Measurements from ENCODE around the gene MED6. TPM values are rescaled to one million over a fixed set of nuclear protein-coding genes. Genes with fewer than 3 reads are reported as not detected.

Gene MED6
- total RNA-seq, 4 donors from 2014 or later: 18.2 to 47.9 (median 32.2) TPM

- TF ChIP-seq POLR2A (IDR thresholded peaks at IDR 0.05) (no peak), POLR2AphosphoS5 (IDR thresholded peaks at IDR 0.05) (no peak), EP300 (IDR thresholded peaks at IDR 0.05) (no peak), CTCF (IDR thresholded peaks at IDR 0.05) (no peak)
- Histone ChIP-seq H3K9me3 (no peaks in the 10 kb centered on the region), H3K4me1 (peaks cover 0 to 24% (median 3%) of the 10 kb centered on the region in 3 donors), H3K27ac (no peak overlapping the region), H3K4me3 (no peak overlapping the region), H3K27me3 (peaks cover 59% of the 10 kb centered on the region), H3K36me3 (no peaks in the 10 kb centered on the region)
- WGBS, 2 donors (ENCODE audit: low coverage in 1 of 2): 70 to 81% methylated on average over 2 of the region's 2 CpGs
- ATAC-seq: no peak
These were observed 38.0 kb upstream of the MED6 start for GRCh38 chr14:70638416-70638815.

- Histone ChIP-seq H3K4me3 (no peak overlapping the region), H3K36me3 (no peaks in the 10 kb centered on the region), H3K27me3 (peaks cover 46% of the 10 kb centered on the region), H3K4me1 (peaks cover 0 to 7% (median 3%) of the 10 kb centered on the region in 3 donors), H3K9me3 (no peaks in the 10 kb centered on the region), H3K27ac (no peak overlapping the region)
- 100% methylated on average over 2 to 5 of the region's 6 CpGs for WGBS, 2 donors (ENCODE audit: low coverage in 1 of 2)
- TF ChIP-seq POLR2A (IDR thresholded peaks at IDR 0.05) (no peak), CTCF (IDR thresholded peaks at IDR 0.05) (no peak), POLR2AphosphoS5 (IDR thresholded peaks at IDR 0.05) (no peak), EP300 (IDR thresholded peaks at IDR 0.05) (no peak)
- ATAC-seq: no peak
These were observed 35.6 kb upstream of the MED6 start for GRCh38 chr14:70635971-70636595.

- H3K4me1 ChIP-seq: no peaks in the 10 kb centered on the region
- ATAC-seq: no peak
- no peaks in the 10 kb centered on the region for H3K36me3 ChIP-seq
- peaks cover 0 to 13% (median 0%) of the 10 kb centered on the region in 3 donors for H3K9me3 ChIP-seq
- H3K27me3 ChIP-seq: peaks cover 9% of the 10 kb centered on the region
- TF ChIP-seq POLR2AphosphoS5 (IDR thresholded peaks at IDR 0.05): no peak
- no peak for TF ChIP-seq CTCF (IDR thresholded peaks at IDR 0.05)
- no peak for TF ChIP-seq EP300 (IDR thresholded peaks at IDR 0.05)
- no peak for TF ChIP-seq POLR2A (IDR thresholded peaks at IDR 0.05)
- H3K4me3 ChIP-seq: no peak overlapping the region
- 77 to 89% methylated on average over 3 of the region's 3 CpGs for WGBS, 2 donors (ENCODE audit: low coverage in 1 of 2)
- H3K27ac ChIP-seq: no peak overlapping the region
These were observed 31.5 kb upstream of the MED6 start for GRCh38 chr14:70631948-70632347.

GRCh38 chr14:70624972-70625371 lies 24.5 kb upstream of the MED6 start:
- 80 to 83% methylated on average over 1 of the region's 1 CpG for WGBS, 2 donors (ENCODE audit: low coverage in 1 of 2)

More at GRCh38 chr14:70624972-70625371, 24.5 kb upstream of the MED6 start:
- Histone ChIP-seq H3K27me3 (peaks cover 4% of the 10 kb centered on the region), H3K4me1 (no peaks in the 10 kb centered on the region), H3K27ac (no peak overlapping the region), H3K9me3 (peaks cover 0 to 34% (median 0%) of the 10 kb centered on the region in 3 donors), H3K4me3 (no peak overlapping the region), H3K36me3 (no peaks in the 10 kb centered on the region)
- ATAC-seq: no peak
- no peak for TF ChIP-seq POLR2AphosphoS5 (IDR thresholded peaks at IDR 0.05)
- no peak for TF ChIP-seq CTCF (IDR thresholded peaks at IDR 0.05)

Measured in gastroesophageal sphincter (tissue), 4 donors.